ENCODE results near the gene SEC61B.

GRCh38 chr9:99234618-99235017, 12.5 kb downstream of the SEC61B start:
- TF ChIP-seq, protein P1, sequence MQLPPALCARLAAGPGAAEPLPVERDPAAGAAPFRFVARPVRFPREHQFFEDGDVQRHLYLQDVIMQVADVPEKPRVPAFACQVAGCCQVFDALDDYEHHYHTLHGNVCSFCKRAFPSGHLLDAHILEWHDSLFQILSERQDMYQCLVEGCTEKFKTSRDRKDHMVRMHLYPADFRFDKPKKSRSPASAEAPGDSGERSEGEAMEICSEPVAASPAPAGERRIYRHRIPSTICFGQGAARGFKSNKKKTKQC (CRISPR knock-in tag; IDR thresholded peaks at IDR 0.05), result no peak
- TF ChIP-seq CTCF (IDR thresholded peaks at IDR 0.05 in 2 of 3, conservative IDR thresholded peaks at IDR 0.05 in 1 of 3; ENCODE audit: insufficient read depth in 2 of 3, low read depth in 1 of 3, low read length in 3 of 3) (no peak), SMAD2 (IDR thresholded peaks at IDR 0.05; ENCODE audit: low read depth, low read length) (no peak), TAF1 (IDR thresholded peaks at IDR 0.05; ENCODE audit: control insufficient read depth, extremely low read depth, insufficient read depth, low read length, severe bottlenecking) (no peak), CREM (IDR thresholded peaks at IDR 0.05; ENCODE audit: low read depth) (no peak), MAFG (tag; conservative IDR thresholded peaks at IDR 0.05) (no peak)
